ENCODE results near the gene DMKN.
"Not testable (repeated sequence)": the region's sequence is repeated elsewhere in the genome, so short reads cannot be mapped to it uniquely, and the experiment has no call there.

DMKN gene

DNA sequence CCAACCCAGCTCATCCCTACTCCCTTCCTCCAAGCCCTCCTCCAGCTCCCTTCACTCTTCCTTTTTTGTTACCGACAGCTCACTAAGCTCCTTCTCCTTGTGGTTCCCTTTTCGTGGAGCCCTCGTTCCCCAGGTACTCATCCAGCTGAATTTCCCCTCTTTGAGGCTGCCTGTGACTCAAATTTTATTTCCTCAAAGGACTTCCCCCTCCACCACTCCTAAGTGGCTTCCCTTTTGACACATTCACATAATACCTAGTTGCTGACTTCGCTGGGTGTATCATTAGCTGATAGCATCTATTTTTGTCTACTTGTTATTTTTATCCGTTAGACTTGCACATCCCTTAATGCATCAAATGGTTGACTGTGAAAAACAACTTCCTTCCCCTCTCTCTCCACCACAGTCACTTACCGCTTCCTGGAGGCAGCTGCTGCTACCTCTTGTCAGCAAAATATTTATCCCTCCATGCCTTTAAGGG is 50.9 kb downstream of the DMKN start:
- DNase-seq (ENCODE audit: low spot score), result no peak

DNA sequence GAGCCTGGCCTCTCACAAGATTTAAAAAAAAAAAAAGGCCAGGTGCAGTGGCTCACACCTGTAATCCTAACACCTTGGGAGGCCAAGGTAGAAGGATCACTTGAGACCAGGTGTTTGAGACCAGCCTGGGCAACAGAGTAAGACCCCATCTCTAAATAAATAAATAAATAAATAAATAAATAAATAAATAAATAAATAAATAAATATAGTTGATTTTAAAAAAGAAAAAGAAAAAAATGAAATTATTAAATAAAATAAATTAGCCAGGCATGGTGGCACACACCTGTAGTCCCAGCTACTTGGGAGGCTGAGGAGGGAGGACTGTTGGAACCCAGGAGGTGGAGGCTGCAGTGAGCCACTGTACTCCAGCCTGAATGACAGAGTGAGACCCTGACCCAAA is 51.7 kb downstream of the DMKN start:
- not testable (repeated sequence) for DNase-seq (ENCODE audit: low spot score)

GRCh38 chr19:35461060-35461459 is 52.4 kb downstream of the DMKN start:
- no peak for DNase-seq (ENCODE audit: low spot score)

DNA sequence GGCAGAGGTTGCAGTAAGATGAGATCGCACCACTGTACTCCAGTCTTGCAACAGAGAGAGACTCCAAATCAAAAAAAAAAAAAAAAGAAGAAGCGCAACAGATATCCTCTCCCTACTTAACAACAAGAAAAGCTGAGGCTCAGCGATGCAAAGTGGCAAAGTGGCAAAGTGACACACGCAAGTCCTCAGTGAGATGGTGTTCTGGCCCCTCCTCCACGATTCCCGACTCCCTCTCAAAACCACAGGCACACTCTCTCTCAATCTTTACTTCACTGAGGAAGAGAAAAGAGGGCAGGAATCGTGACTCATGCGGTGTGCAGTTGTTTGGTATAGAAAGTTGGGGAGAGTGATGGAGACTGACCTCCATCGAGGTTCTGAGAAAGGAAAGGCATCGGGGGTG is 52.8 kb downstream of the DMKN start:
- no peak for DNase-seq (ENCODE audit: low spot score)

DNA sequence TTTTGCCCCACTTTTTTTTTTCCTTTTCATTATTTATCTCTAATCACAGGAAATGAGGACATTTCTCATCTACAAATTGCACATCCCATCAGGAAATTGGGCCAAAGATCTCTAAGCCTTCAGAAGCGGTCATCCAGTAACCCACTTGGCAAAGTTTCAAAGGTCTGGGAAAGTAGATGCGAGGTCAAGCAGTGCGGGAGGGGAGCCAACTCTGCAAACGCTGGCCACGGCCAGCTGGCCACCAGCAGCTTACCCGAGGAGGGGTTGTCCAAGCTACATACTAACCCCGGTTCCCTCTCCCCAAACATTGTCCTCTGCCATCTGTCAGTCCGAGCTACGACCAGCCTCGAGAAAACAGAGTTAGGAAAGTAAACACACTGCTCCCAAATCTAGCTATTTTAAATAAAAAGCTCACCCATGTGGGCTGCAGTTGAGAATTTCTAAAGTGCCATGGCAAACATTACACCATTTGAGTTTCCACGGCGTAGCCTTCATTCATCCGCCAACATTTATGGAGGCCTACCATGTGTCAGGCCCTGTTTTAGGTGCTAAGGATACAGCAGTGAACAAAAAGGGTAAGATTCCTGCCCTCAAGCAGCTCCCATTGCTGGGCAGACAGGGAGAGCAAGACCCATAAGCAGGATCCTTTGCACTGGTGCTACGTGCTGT is 53.9 kb downstream of the DMKN start:
- peak; percentile 41 for DNase-seq (ENCODE audit: low spot score)

GRCh38 chr19:35458731-35459391 is 54.6 kb downstream of the DMKN start:
- DNase-seq (ENCODE audit: low spot score), result peak; percentile 77

- no peak for DNase-seq (ENCODE audit: low spot score)
Observed at GRCh38 chr19:35458192-35458591, 55.3 kb downstream of the DMKN start.

GRCh38 chr19:35457173-35457572 is 56.3 kb downstream of the DMKN start:
- no peak for DNase-seq (ENCODE audit: low spot score)

GRCh38 chr19:35455616-35456201 is 57.7 kb downstream of the DMKN start:
- DNase-seq (ENCODE audit: low spot score), result no peak

GRCh38 chr19:35454663-35455062 is 58.8 kb downstream of the DMKN start:
- no peak for DNase-seq (ENCODE audit: low spot score)

- DNase-seq (ENCODE audit: low spot score), result no peak
Observed at GRCh38 chr19:35451338-35452096, 61.9 kb downstream of the DMKN start.

GRCh38 chr19:35449359-35450043 is 63.9 kb downstream of the DMKN start:
- DNase-seq (ENCODE audit: low spot score), result peak; percentile 46

DNA sequence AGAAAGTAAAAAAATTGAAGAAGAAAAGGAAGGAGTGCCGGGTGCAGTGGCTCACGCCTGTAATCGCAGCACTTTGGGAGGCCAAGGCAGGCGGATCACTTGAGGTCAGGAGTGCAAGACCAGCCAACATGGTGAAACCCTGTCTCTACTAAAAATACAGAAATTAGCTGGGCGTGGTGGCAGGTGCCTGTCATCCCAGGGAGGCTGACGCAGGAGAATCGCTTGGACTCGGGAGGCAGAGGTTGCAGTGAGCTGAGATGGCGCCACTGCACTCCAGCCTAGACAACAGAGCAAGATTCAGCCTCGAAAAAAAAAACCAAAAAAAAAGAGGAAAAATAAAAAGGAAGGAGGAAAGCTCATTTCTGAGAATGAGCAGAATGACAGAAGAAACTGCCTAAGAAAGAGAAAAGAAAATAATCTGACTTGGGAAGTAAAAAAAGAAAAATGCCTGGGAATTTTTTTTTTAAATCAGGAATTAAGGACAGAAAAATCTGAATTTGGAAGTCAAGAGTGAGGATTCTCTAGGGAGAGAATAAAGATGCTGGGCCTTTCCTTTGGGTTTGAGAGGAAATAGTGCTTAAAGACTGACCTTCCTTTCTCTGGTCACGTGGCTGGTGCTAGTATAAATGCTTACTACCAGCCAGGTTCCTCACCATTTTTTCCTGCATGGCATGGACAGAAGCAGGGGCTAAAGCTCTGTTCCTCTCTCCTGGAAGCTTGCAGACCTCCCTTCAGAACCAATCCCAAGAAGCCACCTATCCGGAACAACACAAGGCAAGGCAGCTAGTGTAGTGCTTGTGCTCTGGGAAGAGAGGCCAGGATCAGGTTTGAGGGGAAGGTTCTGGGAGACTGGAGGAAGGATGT is 65.6 kb downstream of the DMKN start, which contains the start of gene FFAR2:
TSS of gene FFAR2 (plus strand) at position 652 of the 864 bp plus-strand sequence. CDS start 1,458 bp downstream, outside the sequence.
- DNase-seq (ENCODE audit: low spot score), result no peak
